SH-SY5Y (cell line): Measurements from ENCODE around the gene RPS27A.

Experiments
- GATA2 ChIP-seq: IDR thresholded peaks from 2 replicates; pipeline ENCODE4 v1.6.1; 2011; ENCODE audit warnings: mild to moderate bottlenecking, low read depth, low read length
- GATA3 ChIP-seq: IDR thresholded peaks from 2 replicates; pipeline ENCODE4 v1.6.1; 2011; ENCODE audit warnings: low read depth, mild to moderate bottlenecking, low read length, moderate library complexity

DNA sequence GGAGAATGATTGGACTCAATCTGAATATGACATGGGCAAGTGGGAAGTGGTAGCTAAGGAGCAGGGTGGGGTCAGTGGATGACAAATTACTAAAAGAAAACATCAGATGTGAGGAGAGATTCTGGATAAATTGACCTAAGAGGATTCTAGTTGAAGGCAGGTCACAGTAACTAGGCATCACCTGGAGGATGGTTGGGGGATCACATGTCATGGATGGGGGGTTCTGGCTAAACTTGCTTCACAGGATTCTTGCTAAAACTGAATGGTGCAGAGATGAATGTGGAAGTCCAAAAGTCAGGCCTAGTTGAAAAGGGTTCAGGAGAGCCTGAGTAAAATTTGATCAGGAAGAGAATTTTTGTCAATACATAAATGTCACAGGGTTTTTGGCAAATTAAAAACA is 18.7 kb upstream of the RPS27A start:
- TF ChIP-seq GATA3 (no peak), GATA2 (no peak)
